ENCODE results near the gene C17orf107.

- TF ChIP-seq, protein P1, sequence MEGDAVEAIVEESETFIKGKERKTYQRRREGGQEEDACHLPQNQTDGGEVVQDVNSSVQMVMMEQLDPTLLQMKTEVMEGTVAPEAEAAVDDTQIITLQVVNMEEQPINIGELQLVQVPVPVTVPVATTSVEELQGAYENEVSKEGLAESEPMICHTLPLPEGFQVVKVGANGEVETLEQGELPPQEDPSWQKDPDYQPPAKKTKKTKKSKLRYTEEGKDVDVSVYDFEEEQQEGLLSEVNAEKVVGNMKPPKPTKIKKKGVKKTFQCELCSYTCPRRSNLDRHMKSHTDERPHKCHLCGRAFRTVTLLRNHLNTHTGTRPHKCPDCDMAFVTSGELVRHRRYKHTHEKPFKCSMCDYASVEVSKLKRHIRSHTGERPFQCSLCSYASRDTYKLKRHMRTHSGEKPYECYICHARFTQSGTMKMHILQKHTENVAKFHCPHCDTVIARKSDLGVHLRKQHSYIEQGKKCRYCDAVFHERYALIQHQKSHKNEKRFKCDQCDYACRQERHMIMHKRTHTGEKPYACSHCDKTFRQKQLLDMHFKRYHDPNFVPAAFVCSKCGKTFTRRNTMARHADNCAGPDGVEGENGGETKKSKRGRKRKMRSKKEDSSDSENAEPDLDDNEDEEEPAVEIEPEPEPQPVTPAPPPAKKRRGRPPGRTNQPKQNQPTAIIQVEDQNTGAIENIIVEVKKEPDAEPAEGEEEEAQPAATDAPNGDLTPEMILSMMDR (conservative IDR thresholded peaks at IDR 0.05; ENCODE audit: low read depth, low read length) = no peak
- no peak for TF ChIP-seq EZH2 (IDR thresholded peaks at IDR 0.05; ENCODE audit: low read length, unreplicated experiment)
These were observed 19.7 kb upstream of the C17orf107 start for GRCh38 chr17:4879601-4880000.

All from PC-3 (cell line).